ENCODE measurements around the gene OR2V1. TPM values are rescaled to one million over a fixed set of nuclear protein-coding genes. Genes with fewer than 3 reads are reported as not detected.

Gene OR2V1
- total RNA-seq, 1 donor from 2014 or later = not detected

- peaks cover 16% of the 10 kb centered on the region for H3K4me1 Mint-ChIP-seq (ENCODE audit: low read depth)
- H3K4me3 Mint-ChIP-seq (ENCODE audit: unreplicated experiment) = no peak overlapping the region
- no peak for DNase-seq (ENCODE audit: low spot score)
- no peak for TF ChIP-seq CTCF (IDR thresholded peaks at IDR 0.05)
- peaks cover 5% of the 10 kb centered on the region for H3K9me3 Mint-ChIP-seq (ENCODE audit: low read depth)
- H3K27ac Mint-ChIP-seq (ENCODE audit: unreplicated experiment) = no peak overlapping the region
- peaks cover 19% of the 10 kb centered on the region for H3K27me3 Mint-ChIP-seq (ENCODE audit: low read depth)
- H3K36me3 Mint-ChIP-seq (ENCODE audit: low read depth) = no peaks in the 10 kb centered on the region
Observed at GRCh38 chr5:181156758-181157157, 25.8 kb upstream of the OR2V1 start.

GRCh38 chr5:181153814-181154213 is 22.8 kb upstream of the OR2V1 start:
- no peak overlapping the region for H3K27ac Mint-ChIP-seq (ENCODE audit: unreplicated experiment)
- H3K4me1 Mint-ChIP-seq (ENCODE audit: low read depth) = peaks cover 7% of the 10 kb centered on the region
- peaks cover 5% of the 10 kb centered on the region for H3K9me3 Mint-ChIP-seq (ENCODE audit: low read depth)
- DNase-seq (ENCODE audit: low spot score) = no peak
- H3K4me3 Mint-ChIP-seq (ENCODE audit: unreplicated experiment) = no peak overlapping the region
- TF ChIP-seq CTCF (IDR thresholded peaks at IDR 0.05) = no peak
- no peaks in the 10 kb centered on the region for H3K36me3 Mint-ChIP-seq (ENCODE audit: low read depth)
- H3K27me3 Mint-ChIP-seq (ENCODE audit: low read depth) = peaks cover 31% of the 10 kb centered on the region

- no peaks in the 10 kb centered on the region for H3K36me3 Mint-ChIP-seq (ENCODE audit: low read depth)
- H3K4me1 Mint-ChIP-seq (ENCODE audit: low read depth) = peaks cover 7% of the 10 kb centered on the region
- H3K27ac Mint-ChIP-seq (ENCODE audit: unreplicated experiment) = no peak overlapping the region
- TF ChIP-seq CTCF (IDR thresholded peaks at IDR 0.05) = no peak
- H3K9me3 Mint-ChIP-seq (ENCODE audit: low read depth) = peaks cover 5% of the 10 kb centered on the region
- DNase-seq (ENCODE audit: low spot score) = no peak
- H3K4me3 Mint-ChIP-seq (ENCODE audit: unreplicated experiment) = no peak overlapping the region
- peaks cover 37% of the 10 kb centered on the region for H3K27me3 Mint-ChIP-seq (ENCODE audit: low read depth)
Observed at GRCh38 chr5:181152406-181152805, 21.4 kb upstream of the OR2V1 start.

GRCh38 chr5:181151146-181151545 is 20.2 kb upstream of the OR2V1 start:
- no peak overlapping the region for H3K27ac Mint-ChIP-seq (ENCODE audit: unreplicated experiment)

More at GRCh38 chr5:181151146-181151545, 20.2 kb upstream of the OR2V1 start:
- Mint-ChIP-seq H3K4me1 (ENCODE audit: low read depth) (peaks cover 7% of the 10 kb centered on the region), H3K9me3 (ENCODE audit: low read depth) (peaks cover 5% of the 10 kb centered on the region), H3K36me3 (ENCODE audit: low read depth) (no peaks in the 10 kb centered on the region), H3K27me3 (ENCODE audit: low read depth) (peaks cover 34% of the 10 kb centered on the region), H3K4me3 (ENCODE audit: unreplicated experiment) (no peak overlapping the region)
- TF ChIP-seq CTCF (IDR thresholded peaks at IDR 0.05) = no peak
- DNase-seq (ENCODE audit: low spot score) = no peak
